B cell (primary cell): Measurements from ENCODE around the gene CTDP1. TPM values are rescaled to one million over a fixed set of nuclear protein-coding genes. Genes with fewer than 3 reads are reported as not detected.
"Not testable (repeated sequence)": the region's sequence is repeated elsewhere in the genome, so short reads cannot be mapped to it uniquely, and the experiment has no call there.

ENCODE experiments used
- ATAC-seq: fragments of 200-7000 bp; cut with Tn5 transposase; one replicate; pipeline ENCODE4 v1.10.0; 2021; ENCODE audit warnings: low read depth, mild to moderate bottlenecking, moderate number of reproducible peaks, moderate library complexity
- CTCF ChIA-PET: fragments of 350-600 bp; sonication (Branson Sonifier 250); formaldehyde crosslinking; loops from one replicate; lab custom pipeline; 2021; ENCODE audit warnings: antibody characterized with exemption, inconsistent platforms; lab: Charles Lee
- POLR2A ChIA-PET: fragments of 350-600 bp; sonication (Branson Sonifier 250); formaldehyde crosslinking; loops from one replicate; lab custom pipeline; 2021; ENCODE audit warnings: antibody characterized with exemption; lab: Charles Lee
- DNase-seq: peaks from one replicate; pipeline ENCODE4 v3.0.0; 2013
- H2AFZ ChIP-seq: 2 replicates; pipeline ENCODE4 v1.6.1; 2012; ENCODE audit warnings: mild to moderate bottlenecking, low read depth, low read length; ENCODE audit not compliant: insufficient read depth, poor library complexity, severe bottlenecking
- H3K27ac ChIP-seq, 2 donors: 1 replicate in 1 of 2; 2 replicates in 1 of 2; pipeline ENCODE4 v1.5.1; 2012 to 2013; ENCODE audit warnings: low read length in 2 of 2, mild to moderate bottlenecking in 2 of 2, moderate library complexity in 1 of 2
- H3K27me3 ChIP-seq, 4 experiments: fragments of 200-600 bp in 1 of 4; sonication (generic) in 1 of 4; replicated peaks in 1 of 4; 1 replicate in 2 of 4; 2 replicates in 2 of 4; pipeline versions ENCODE4 v1.6.1 to v1.7.0; 2013 to 2016; ENCODE audit warnings: low read length in 3 of 4, mild to moderate bottlenecking in 2 of 4, mixed read lengths in 1 of 4, moderate library complexity in 1 of 4; ENCODE audit not compliant: insufficient read depth in 4 of 4, control insufficient read depth in 3 of 4; ENCODE audit errors: control extremely low read depth in 1 of 4
- H3K36me3 ChIP-seq, 2 experiments: replicated peaks in 1 of 2; 1 replicate in 1 of 2; 2 replicates in 1 of 2; pipeline versions ENCODE4 v1.6.1 to v1.7.1; 2013; ENCODE audit warnings: low read length in 1 of 2; ENCODE audit not compliant: insufficient read depth in 2 of 2, control insufficient read depth in 1 of 2; ENCODE audit errors: control extremely low read depth in 1 of 2, extremely low read depth in 1 of 2
- H3K4me1 ChIP-seq, 2 donors: fragments of 200-600 bp in 1 of 2; sonication (generic) in 1 of 2; 1 replicate in 1 of 2; 2 replicates in 1 of 2; pipeline versions ENCODE4 v1.5.1 to v1.6.1; 2013 to 2017; ENCODE audit warnings: low read length in 2 of 2; ENCODE audit not compliant: control insufficient read depth in 2 of 2, insufficient read depth in 2 of 2
- H3K4me2 ChIP-seq: replicated peaks from 2 replicates; pipeline ENCODE3; 2012; ENCODE audit warnings: mild to moderate bottlenecking, low read depth, low read length; ENCODE audit not compliant: poor library complexity, severe bottlenecking
- H3K4me3 ChIP-seq, 5 experiments: fragments of 200-600 bp in 1 of 5; sonication (generic) in 1 of 5; 1 replicate in 3 of 5; 2 replicates in 2 of 5; pipeline versions ENCODE4 v1.5.1 to v1.7.0; 2011 to 2016; ENCODE audit warnings: low read length in 4 of 5, mild to moderate bottlenecking in 4 of 5, low read depth in 2 of 5, control low read depth in 1 of 5, moderate library complexity in 1 of 5; ENCODE audit not compliant: insufficient read depth in 1 of 5; ENCODE audit errors: control extremely low read depth in 1 of 5, extremely low read depth in 1 of 5
- H3K79me2 ChIP-seq: fragments of 200-600 bp; sonication (generic); one replicate; pipeline ENCODE4 v1.6.0; 2016; ENCODE audit warnings: low read length; ENCODE audit not compliant: control insufficient read depth, insufficient read depth
- H3K9ac ChIP-seq: fragments of 200-600 bp; sonication (generic); 2 replicates; pipeline ENCODE4 v1.6.1; 2017; ENCODE audit warnings: mild to moderate bottlenecking, low read length, moderate library complexity
- H3K9me3 ChIP-seq, 3 donors: one replicate each; pipeline versions ENCODE4 v1.6.1 to v1.7.1; 2013; ENCODE audit warnings: low read length in 2 of 3; ENCODE audit not compliant: control insufficient read depth in 2 of 3, insufficient read depth in 1 of 3; ENCODE audit errors: control extremely low read depth in 1 of 3
- H4K20me1 ChIP-seq: 2 replicates; pipeline ENCODE4 v1.6.0; 2012; ENCODE audit warnings: mild to moderate bottlenecking, low read length; ENCODE audit not compliant: insufficient read depth, control insufficient read depth, poor library complexity, severe bottlenecking
- H3K27ac Mint-ChIP-seq: one replicate; pipeline ENCODE4 v1.8.0; 2021; ENCODE audit warnings: mixed read lengths
- H3K27me3 Mint-ChIP-seq: one replicate; pipeline ENCODE4 v1.8.0; 2021; ENCODE audit warnings: mixed read lengths
- H3K4me1 Mint-ChIP-seq: one replicate; pipeline ENCODE4 v1.8.0; 2021; ENCODE audit warnings: mixed read lengths
- H3K4me3 Mint-ChIP-seq: one replicate; pipeline ENCODE4 v1.8.0; 2021; ENCODE audit warnings: mixed read lengths
- H3K9me3 Mint-ChIP-seq: one replicate; pipeline ENCODE4 v1.8.0; 2022; ENCODE audit warnings: mixed read lengths; ENCODE audit not compliant: insufficient read depth
- EZH2 ChIP-seq: IDR thresholded peaks from 2 replicates; pipeline ENCODE4 v1.6.1; 2012; ENCODE audit warnings: borderline replicate concordance, low read depth, mild to moderate bottlenecking, moderate library complexity, low read length; ENCODE audit not compliant: insufficient read depth, poor library complexity, severe bottlenecking
- WGBS: methylation state at CpG from one replicate; pipeline ENCODE4 v1.1.5; 2013; ENCODE audit warnings: missing lambda C conversion rate; ENCODE audit not compliant: insufficient coverage; 5-methylcytosine and 5-hydroxymethylcytosine counted together
- intact Hi-C: fragments of 100-400 bp; cut with micrococcal nuclease; formaldehyde crosslinking; loops from one replicate; pipeline ENCODE4 v1.10.0; 2022
- polyA plus RNA-seq: library from polyadenylated mRNA; depleted of rRNA; stranded (reverse); fragments of >200 nt; gene quantifications from 2 replicates; pipeline ENCODE4 v1.2.3, GENCODE V29; 2012
- total RNA-seq, 2 donors: library from RNA; stranded (reverse); fragments of 120-200 nt in 1 of 2; gene quantifications; 1 replicate in 1 of 2; 2 replicates in 1 of 2; pipeline versions ENCODE4 v1.2.3 to v1.2.4, GENCODE V29; 2013 to 2022
- TF ChIP-seq, protein P1 (sequence below): fragments of 200-600 bp; IDR thresholded peaks from one replicate; pipeline ENCODE4 v1.8.0; 2022; ENCODE audit warnings: antibody characterized with exemption, mild to moderate bottlenecking

CTDP1 gene
- total and polyA plus RNA-seq, 2 donors (not counting 1 experiment from before 2014, with no cell fraction given): 14.3 to 33.3 TPM

DNA sequence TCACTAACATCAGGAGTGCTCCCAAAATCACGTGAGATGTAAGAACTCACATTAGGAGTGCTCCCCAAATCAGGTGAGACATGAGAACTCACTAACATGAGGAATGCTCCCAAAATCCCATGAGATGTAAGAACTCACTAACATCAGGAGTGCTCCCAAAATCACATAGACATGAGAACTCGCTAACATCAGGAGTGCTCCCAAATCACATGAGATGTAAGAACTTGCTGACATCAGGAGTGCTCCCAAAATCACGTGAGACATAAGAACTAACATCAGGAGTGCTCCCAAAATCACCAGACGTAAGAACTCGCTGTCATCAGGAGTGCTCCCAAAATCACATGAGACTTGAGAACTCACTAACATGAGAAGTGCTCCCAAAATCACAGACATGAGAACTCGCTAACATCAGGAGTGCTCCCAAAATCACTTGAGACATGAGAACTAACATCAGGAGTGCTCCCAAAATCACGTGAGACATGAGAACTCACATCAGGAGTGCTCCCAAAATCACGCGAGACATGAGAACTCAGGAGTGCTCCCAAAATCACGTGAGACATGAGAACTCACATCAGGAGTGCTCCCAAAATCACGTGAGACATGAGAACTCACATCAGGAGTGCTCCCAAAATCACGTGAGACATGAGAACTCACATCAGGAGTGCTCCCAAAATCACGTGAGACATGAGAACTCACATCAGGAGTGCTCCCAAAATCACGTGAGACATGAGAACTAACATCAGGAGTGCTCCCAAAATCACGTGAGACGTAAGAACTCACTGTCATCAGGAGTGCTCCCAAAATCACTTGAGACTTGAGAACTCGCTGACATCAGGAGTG, 52.5 kb downstream of the CTDP1 start:
- H3K9ac ChIP-seq, H3K27ac Mint-ChIP-seq, DNase-seq, POLR2A ChIA-PET, H3K4me1 ChIP-seq, H3K27ac ChIP-seq, CTCF ChIA-PET, H2AFZ ChIP-seq, ATAC-seq, H3K4me3 Mint-ChIP-seq, H3K4me2 ChIP-seq, H3K4me3 ChIP-seq, H3K4me1 Mint-ChIP-seq, H3K27me3 ChIP-seq, H3K27me3 Mint-ChIP-seq, intact Hi-C loops, H4K20me1 ChIP-seq, H3K9me3 Mint-ChIP-seq: not testable (repeated sequence)
- peaks cover 31% of the 10 kb centered on the region for H3K79me2 ChIP-seq
- WGBS: 98% methylated on average over 9 of the region's 17 CpGs
- H3K9me3 ChIP-seq: peaks cover 7 to 56% (median 8%) of the 10 kb centered on the region in 3 donors
- H3K36me3 ChIP-seq: peaks cover 0 to 84% of the 10 kb centered on the region in 2 experiments

DNA sequence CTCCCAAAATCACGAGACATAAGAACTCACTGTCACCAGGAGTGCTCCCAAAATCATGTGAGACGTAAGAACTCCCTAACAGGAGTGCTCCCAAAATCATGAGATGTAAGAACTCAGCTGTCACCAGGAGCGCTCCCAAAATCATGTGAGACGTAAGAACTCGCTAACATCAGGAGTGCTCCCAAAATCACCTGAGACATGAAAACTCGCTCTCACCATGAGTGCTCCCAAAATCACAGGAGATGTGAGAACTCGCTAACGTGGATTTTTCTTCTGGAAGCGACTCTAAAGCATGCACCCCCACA, 53.1 kb downstream of the CTDP1 start:
- DNase-seq: no peak
- CTCF ChIA-PET: no interaction called here
- Histone ChIP-seq H3K4me1 (no peaks in the 10 kb centered on the region), H3K27me3 (no peaks in the 10 kb centered on the region), H3K79me2 (peaks cover 25% of the 10 kb centered on the region), H3K9ac (no peak overlapping the region), H3K27ac (no peak overlapping the region), H2AFZ (no peak overlapping the region), H3K36me3 (peaks cover 0 to 85% of the 10 kb centered on the region in 2 experiments), H4K20me1 (peaks cover 3% of the 10 kb centered on the region), H3K4me3 (no peak overlapping the region), H3K9me3 (peaks cover 7 to 53% (median 8%) of the 10 kb centered on the region in 3 donors), H3K4me2 (no peak overlapping the region)
- H3K27me3 Mint-ChIP-seq: no peaks in the 10 kb centered on the region
- intact Hi-C loops: no loop called here
- no peak for TF ChIP-seq EZH2
- TF ChIP-seq, protein P1, sequence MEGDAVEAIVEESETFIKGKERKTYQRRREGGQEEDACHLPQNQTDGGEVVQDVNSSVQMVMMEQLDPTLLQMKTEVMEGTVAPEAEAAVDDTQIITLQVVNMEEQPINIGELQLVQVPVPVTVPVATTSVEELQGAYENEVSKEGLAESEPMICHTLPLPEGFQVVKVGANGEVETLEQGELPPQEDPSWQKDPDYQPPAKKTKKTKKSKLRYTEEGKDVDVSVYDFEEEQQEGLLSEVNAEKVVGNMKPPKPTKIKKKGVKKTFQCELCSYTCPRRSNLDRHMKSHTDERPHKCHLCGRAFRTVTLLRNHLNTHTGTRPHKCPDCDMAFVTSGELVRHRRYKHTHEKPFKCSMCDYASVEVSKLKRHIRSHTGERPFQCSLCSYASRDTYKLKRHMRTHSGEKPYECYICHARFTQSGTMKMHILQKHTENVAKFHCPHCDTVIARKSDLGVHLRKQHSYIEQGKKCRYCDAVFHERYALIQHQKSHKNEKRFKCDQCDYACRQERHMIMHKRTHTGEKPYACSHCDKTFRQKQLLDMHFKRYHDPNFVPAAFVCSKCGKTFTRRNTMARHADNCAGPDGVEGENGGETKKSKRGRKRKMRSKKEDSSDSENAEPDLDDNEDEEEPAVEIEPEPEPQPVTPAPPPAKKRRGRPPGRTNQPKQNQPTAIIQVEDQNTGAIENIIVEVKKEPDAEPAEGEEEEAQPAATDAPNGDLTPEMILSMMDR: no peak
- no peak for ATAC-seq
- no peaks in the 10 kb centered on the region for H3K9me3 Mint-ChIP-seq
- 98% methylated on average over 9 of the region's 9 CpGs for WGBS
- POLR2A ChIA-PET: no interaction called here
- no peaks in the 10 kb centered on the region for H3K4me1 Mint-ChIP-seq
- no peak overlapping the region for H3K4me3 Mint-ChIP-seq
- no peak overlapping the region for H3K27ac Mint-ChIP-seq
